Bronchial epithelial cell (primary cell): Measurements from ENCODE around the gene CD9. TPM values are rescaled to one million over a fixed set of nuclear protein-coding genes. Genes with fewer than 3 reads are reported as not detected.

Source experiments
- DNase-seq: peaks from one replicate; pipeline ENCODE4 v3.0.0-alpha.2; 2010; ENCODE audit warnings: low read depth
- FAIRE-seq: peaks from 2 replicates; lab custom pipeline; 2011; peaks lifted over from hg19 to GRCh38; lab: Jason Lieb, UNC
- H3K27me3 ChIP-seq: 2 replicates; pipeline ENCODE4 v1.5.1; 2011; ENCODE audit warnings: low read length; ENCODE audit not compliant: control insufficient read depth, insufficient read depth
- H3K36me3 ChIP-seq: 2 replicates; pipeline ENCODE4 v1.5.1; 2011; ENCODE audit warnings: low read length; ENCODE audit not compliant: control insufficient read depth, insufficient read depth
- H3K4me3 ChIP-seq: 2 replicates; pipeline ENCODE4 v1.5.1; 2011; ENCODE audit warnings: mild to moderate bottlenecking, low read depth, low read length, control low read depth
- CTCF ChIP-seq: IDR thresholded peaks from 2 replicates; pipeline ENCODE4 v1.5.1; 2011; ENCODE audit warnings: mild to moderate bottlenecking, moderate library complexity, low read length, control low read depth, inconsistent platforms; ENCODE audit not compliant: insufficient read depth, severe bottlenecking
- total RNA-seq: library from RNA; depleted of rRNA; stranded (reverse); fragments of >200 nt; gene quantifications from 2 replicates; pipeline ENCODE4 v1.2.1, GENCODE V29; 2014

Gene CD9
- total RNA-seq, 1 donor from 2014 or later: 634 TPM

- FAIRE-seq: no peak
- H3K27me3 ChIP-seq: no peaks in the 10 kb centered on the region
- TF ChIP-seq CTCF: no peak
- no peaks in the 10 kb centered on the region for H3K36me3 ChIP-seq
- DNase-seq: no peak
- no peak overlapping the region for H3K4me3 ChIP-seq
Observed at GRCh38 chr12:6269986-6270385, 69.8 kb downstream of the CD9 start.

- H3K36me3 ChIP-seq: no peaks in the 10 kb centered on the region
- H3K4me3 ChIP-seq: no peak overlapping the region
- no peaks in the 10 kb centered on the region for H3K27me3 ChIP-seq
- FAIRE-seq: no peak
- TF ChIP-seq CTCF: no peak
- DNase-seq: no peak
Observed at GRCh38 chr12:6271281-6271680, 71.1 kb downstream of the CD9 start.

- Histone ChIP-seq H3K27me3 (no peaks in the 10 kb centered on the region), H3K4me3 (peak overlapping the region; percentile 5), H3K36me3 (no peaks in the 10 kb centered on the region)
- DNase-seq (peak; percentile 98), FAIRE-seq (peak; percentile 75)
- no peak for TF ChIP-seq CTCF
Observed at GRCh38 chr12:6272300-6273204, 72.4 kb downstream of the CD9 start.

- H3K4me3 ChIP-seq: no peak overlapping the region
- no peak for TF ChIP-seq CTCF
- no peaks in the 10 kb centered on the region for H3K27me3 ChIP-seq
- H3K36me3 ChIP-seq: no peaks in the 10 kb centered on the region
- DNase-seq (no peak), FAIRE-seq (no peak)
Observed at GRCh38 chr12:6273205-6273540, 73.0 kb downstream of the CD9 start.

- DNase-seq: no peak
- H3K27me3 ChIP-seq: no peaks in the 10 kb centered on the region
Observed at GRCh38 chr12:6273541-6274230, 73.5 kb downstream of the CD9 start.

More at GRCh38 chr12:6273541-6274230, 73.5 kb downstream of the CD9 start:
- Histone ChIP-seq H3K36me3 (no peaks in the 10 kb centered on the region), H3K4me3 (no peak overlapping the region)
- no peak for FAIRE-seq
- peak; percentile 10 for TF ChIP-seq CTCF
